ENCODE measurements around the gene TLE4.

TLE4 gene

GRCh38 chr9:79621916-79622575 lies 50.3 kb downstream of the TLE4 start:
- H3K4me3 ChIP-seq (ENCODE audit: low read depth, low read length): no peak overlapping the region
- TF ChIP-seq CTCF (IDR thresholded peaks at IDR 0.05; ENCODE audit: insufficient read depth, low read depth, low read length, missing control alignments): no peak
- no peak for DNase-seq (ENCODE audit: low read depth)

- peak overlapping the region; percentile 39 for H3K4me3 ChIP-seq (ENCODE audit: low read depth, low read length)
- peak; percentile 70 for DNase-seq (ENCODE audit: low read depth)
- TF ChIP-seq CTCF (IDR thresholded peaks at IDR 0.05; ENCODE audit: insufficient read depth, low read depth, low read length, missing control alignments): no peak
Measured at GRCh38 chr9:79623799-79624721, 52.3 kb downstream of the TLE4 start.

- no peak overlapping the region for H3K4me3 ChIP-seq (ENCODE audit: low read depth, low read length)
- no peak for TF ChIP-seq CTCF (IDR thresholded peaks at IDR 0.05; ENCODE audit: insufficient read depth, low read depth, low read length, missing control alignments)
- DNase-seq (ENCODE audit: low read depth): no peak
Measured at GRCh38 chr9:79629721-79630120, 58.0 kb downstream of the TLE4 start.

GRCh38 chr9:79630521-79631403 lies 59.0 kb downstream of the TLE4 start:
- peak; percentile 46 for DNase-seq (ENCODE audit: low read depth)
- no peak overlapping the region for H3K4me3 ChIP-seq (ENCODE audit: low read depth, low read length)
- no peak for TF ChIP-seq CTCF (IDR thresholded peaks at IDR 0.05; ENCODE audit: insufficient read depth, low read depth, low read length, missing control alignments)

DNA sequence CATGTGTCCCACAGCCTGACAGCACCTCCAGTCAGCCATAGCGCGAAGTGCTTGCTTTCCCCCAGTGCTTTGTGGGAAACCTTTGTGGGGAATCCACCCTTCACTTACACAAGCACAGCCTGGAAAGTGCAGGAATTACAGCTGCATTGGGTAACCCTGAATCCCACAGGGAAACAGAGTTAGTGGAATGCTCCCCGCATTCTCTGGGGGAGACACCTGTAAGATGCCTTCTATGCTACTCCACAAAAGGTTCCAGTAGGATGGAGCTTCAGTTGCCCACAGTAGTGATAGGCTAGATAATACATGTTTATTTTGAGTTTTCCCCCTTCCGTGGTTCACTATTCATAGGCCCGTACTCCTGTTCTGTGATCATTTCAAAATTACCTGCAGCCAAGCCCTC lies 60.3 kb downstream of the TLE4 start:
- no peak for DNase-seq (ENCODE audit: low read depth)
- H3K4me3 ChIP-seq (ENCODE audit: low read depth, low read length): no peak overlapping the region
- no peak for TF ChIP-seq CTCF (IDR thresholded peaks at IDR 0.05; ENCODE audit: insufficient read depth, low read depth, low read length, missing control alignments)

DNA sequence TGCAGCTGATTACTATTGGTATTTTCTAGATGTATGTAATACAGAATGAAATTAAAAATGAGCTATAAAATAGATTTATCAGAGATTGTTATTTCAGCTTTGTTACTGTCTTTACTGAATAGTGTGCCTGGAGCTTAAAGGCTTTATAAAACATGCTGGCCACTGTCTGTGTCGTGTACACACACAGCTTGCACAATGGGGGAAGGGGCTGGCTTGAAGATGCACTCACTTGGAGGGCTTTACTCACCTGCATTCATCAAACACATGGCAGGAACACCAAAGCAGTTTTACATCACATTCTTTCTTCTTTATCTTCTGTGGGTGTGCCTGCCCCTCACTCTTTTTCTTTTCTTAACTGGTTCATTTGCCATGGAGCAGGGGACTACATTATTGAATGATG lies 60.9 kb downstream of the TLE4 start:
- DNase-seq (ENCODE audit: low read depth): no peak
- TF ChIP-seq CTCF (IDR thresholded peaks at IDR 0.05; ENCODE audit: insufficient read depth, low read depth, low read length, missing control alignments): no peak
- H3K4me3 ChIP-seq (ENCODE audit: low read depth, low read length): no peak overlapping the region
